SK-N-SH treated with all-trans-retinoic acid at 6 μM for 48 hours (cell line): ENCODE results near the gene IFT122.

Experiments
- ATAC-seq: fragments of 200-7000 bp; cut with Tn5 transposase; 3 replicates; pipeline ENCODE4 v1.9.1; 2020; ENCODE audit warnings: mild to moderate bottlenecking, moderate library complexity
- ARNTL ChIP-seq: fragments of 450-650 bp; formaldehyde crosslinking; IDR thresholded peaks from 2 replicates; pipeline ENCODE4 v1.5.0; 2020; ENCODE audit warnings: low read depth, mild to moderate bottlenecking, moderate library complexity, borderline replicate concordance
- BACH2 ChIP-seq: fragments of 250-450 bp; sonication (Bioruptor Pico); IDR thresholded peaks from 2 replicates; pipeline ENCODE4 v1.9.0; 2021; ENCODE audit warnings: mild to moderate bottlenecking, borderline replicate concordance
- CSDC2 ChIP-seq: fragments of 250-450 bp; sonication (Bioruptor Pico); IDR thresholded peaks from 2 replicates; pipeline ENCODE4 v1.5.0; 2020; ENCODE audit warnings: mild to moderate bottlenecking, moderate library complexity
- ESRRG ChIP-seq: fragments of 250-450 bp; sonication (Bioruptor Pico); IDR thresholded peaks from 2 replicates; pipeline ENCODE4 v1.6.1; 2021; ENCODE audit warnings: mild to moderate bottlenecking
- ISL1 ChIP-seq: fragments of 250-450 bp; sonication (Bioruptor Pico); IDR thresholded peaks from 2 replicates; pipeline ENCODE4 v2.1.2; 2022; ENCODE audit warnings: mild to moderate bottlenecking, moderate library complexity
- OSR1 ChIP-seq: fragments of 250-450 bp; sonication (Bioruptor Pico); IDR thresholded peaks from 2 replicates; pipeline ENCODE4 v1.8.0; 2022; ENCODE audit warnings: moderate library complexity, mild to moderate bottlenecking, inconsistent platforms
- PPARA ChIP-seq: fragments of 250-450 bp; sonication (Bioruptor Pico); IDR thresholded peaks from 2 replicates; pipeline ENCODE4 v1.5.0; 2020; ENCODE audit warnings: mild to moderate bottlenecking, borderline replicate concordance
- RARB ChIP-seq: fragments of 250-450 bp; sonication (Bioruptor Pico); IDR thresholded peaks from 2 replicates; pipeline ENCODE4 v1.8.0; 2021; ENCODE audit warnings: mild to moderate bottlenecking, moderate library complexity
- SNAI2 ChIP-seq: fragments of 250-450 bp; sonication (Bioruptor Pico); IDR thresholded peaks from 2 replicates; pipeline ENCODE4 v1.5.0; 2020; ENCODE audit warnings: mild to moderate bottlenecking, moderate library complexity
- TCF4 ChIP-seq: fragments of 250-450 bp; sonication (Bioruptor Pico); IDR thresholded peaks from 2 replicates; pipeline ENCODE4 v1.8.0; 2021; ENCODE audit warnings: mild to moderate bottlenecking, moderate library complexity, borderline replicate concordance
- TOX ChIP-seq: fragments of 250-450 bp; sonication (Bioruptor Pico); IDR thresholded peaks from 2 replicates; pipeline ENCODE4 v1.8.0; 2021; ENCODE audit warnings: mild to moderate bottlenecking, moderate library complexity, borderline replicate concordance
- ZC3H10 ChIP-seq: fragments of 250-450 bp; sonication (Bioruptor Pico); IDR thresholded peaks from 2 replicates; pipeline ENCODE4 v1.5.1; 2021; ENCODE audit warnings: mild to moderate bottlenecking, moderate library complexity
- ZFP3 ChIP-seq: fragments of 250-450 bp; sonication (Bioruptor Pico); IDR thresholded peaks from 2 replicates; pipeline ENCODE4 v1.5.0; 2020; ENCODE audit warnings: mild to moderate bottlenecking, moderate library complexity
- ZFP30 ChIP-seq: fragments of 450-650 bp; formaldehyde crosslinking; IDR thresholded peaks from 2 replicates; pipeline ENCODE4 v1.5.0; 2022; ENCODE audit warnings: mild to moderate bottlenecking, moderate library complexity
- ZNF565 ChIP-seq: fragments of 450-650 bp; formaldehyde crosslinking; conservative IDR thresholded peaks from 2 replicates; pipeline ENCODE4 v1.5.0; 2020; ENCODE audit warnings: low read depth, mild to moderate bottlenecking, moderate library complexity
- ZNF70 ChIP-seq: fragments of 450-650 bp; formaldehyde crosslinking; IDR thresholded peaks from 2 replicates; pipeline ENCODE4 v1.5.0; 2020; ENCODE audit warnings: mild to moderate bottlenecking, moderate library complexity
- ZNF8 ChIP-seq: fragments of 450-650 bp; formaldehyde crosslinking; IDR thresholded peaks from 2 replicates; pipeline ENCODE4 v1.5.0; 2020; ENCODE audit warnings: mild to moderate bottlenecking, moderate library complexity
- TF ChIP-seq, protein P1 (sequence below): fragments of 250-450 bp; sonication (Bioruptor Pico); IDR thresholded peaks from 2 replicates; pipeline ENCODE4 v1.5.0; 2020; ENCODE audit warnings: mild to moderate bottlenecking, moderate library complexity
- TF ChIP-seq, protein P2 (sequence below): fragments of 250-450 bp; sonication (Bioruptor Pico); IDR thresholded peaks from 2 replicates; pipeline ENCODE4 v1.8.0; 2020; ENCODE audit warnings: mild to moderate bottlenecking, moderate library complexity, borderline replicate concordance
- TF ChIP-seq, protein P3 (sequence below): fragments of 250-450 bp; sonication (Bioruptor Pico); IDR thresholded peaks from 2 replicates; pipeline ENCODE4 v1.8.0; 2021; ENCODE audit warnings: low read depth, mild to moderate bottlenecking, moderate library complexity, borderline replicate concordance
- TF ChIP-seq, protein P4 (sequence below): fragments of 250-450 bp; sonication (Bioruptor Pico); IDR thresholded peaks from 2 replicates; pipeline ENCODE4 v1.5.1; 2020; ENCODE audit warnings: low read depth, mild to moderate bottlenecking, moderate library complexity
- TF ChIP-seq, protein P5 (sequence below): fragments of 250-450 bp; sonication (Bioruptor Pico); IDR thresholded peaks from 2 replicates; pipeline ENCODE4 v1.5.1; 2021; ENCODE audit warnings: mild to moderate bottlenecking, moderate library complexity

Gene IFT122

DNA sequence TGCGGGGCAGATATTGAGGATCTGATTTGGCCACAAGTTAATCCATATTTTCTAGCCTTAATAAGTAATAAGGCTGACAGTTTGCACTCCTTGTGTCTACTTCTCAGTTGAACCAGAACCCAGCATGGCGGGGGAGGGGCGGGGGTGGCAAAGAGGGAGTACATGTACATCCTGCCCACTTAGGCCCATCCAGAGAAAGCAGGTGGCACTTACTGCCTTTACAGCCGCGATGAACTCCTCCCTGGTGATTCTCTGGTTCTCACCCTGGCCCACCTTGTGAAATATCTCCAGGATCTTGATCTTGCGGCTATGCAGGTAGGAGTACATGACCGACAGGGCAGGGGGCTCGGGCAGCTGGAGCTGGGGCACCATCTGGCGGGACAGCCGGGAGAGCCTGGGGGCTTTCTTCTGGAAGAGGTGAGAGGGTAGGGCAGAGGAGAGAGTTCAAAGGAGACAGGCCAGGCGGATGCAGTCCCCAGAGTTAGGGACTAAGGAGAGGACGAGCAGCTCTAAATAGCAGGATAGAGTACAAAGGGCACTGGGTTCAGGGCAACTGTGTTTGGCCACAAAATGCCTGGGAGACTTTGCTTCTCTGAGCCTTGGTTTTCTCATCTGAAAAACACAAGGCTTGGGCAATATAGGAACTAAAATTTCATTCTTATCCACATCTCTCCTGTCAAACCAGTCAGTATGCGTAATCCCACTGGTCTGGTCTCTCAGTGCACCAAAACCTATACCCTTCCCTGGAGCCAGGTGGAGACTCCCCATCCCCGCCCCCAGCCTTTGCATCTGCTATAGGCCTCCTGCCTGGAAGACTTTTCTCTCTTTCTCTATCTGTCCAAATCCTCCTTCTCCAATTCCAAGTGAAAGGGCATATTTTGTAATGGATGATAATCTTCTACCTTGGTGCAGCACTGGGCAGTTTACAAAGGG is 21.7 kb upstream of the IFT122 start (continued):
- TF ChIP-seq, protein P1, sequence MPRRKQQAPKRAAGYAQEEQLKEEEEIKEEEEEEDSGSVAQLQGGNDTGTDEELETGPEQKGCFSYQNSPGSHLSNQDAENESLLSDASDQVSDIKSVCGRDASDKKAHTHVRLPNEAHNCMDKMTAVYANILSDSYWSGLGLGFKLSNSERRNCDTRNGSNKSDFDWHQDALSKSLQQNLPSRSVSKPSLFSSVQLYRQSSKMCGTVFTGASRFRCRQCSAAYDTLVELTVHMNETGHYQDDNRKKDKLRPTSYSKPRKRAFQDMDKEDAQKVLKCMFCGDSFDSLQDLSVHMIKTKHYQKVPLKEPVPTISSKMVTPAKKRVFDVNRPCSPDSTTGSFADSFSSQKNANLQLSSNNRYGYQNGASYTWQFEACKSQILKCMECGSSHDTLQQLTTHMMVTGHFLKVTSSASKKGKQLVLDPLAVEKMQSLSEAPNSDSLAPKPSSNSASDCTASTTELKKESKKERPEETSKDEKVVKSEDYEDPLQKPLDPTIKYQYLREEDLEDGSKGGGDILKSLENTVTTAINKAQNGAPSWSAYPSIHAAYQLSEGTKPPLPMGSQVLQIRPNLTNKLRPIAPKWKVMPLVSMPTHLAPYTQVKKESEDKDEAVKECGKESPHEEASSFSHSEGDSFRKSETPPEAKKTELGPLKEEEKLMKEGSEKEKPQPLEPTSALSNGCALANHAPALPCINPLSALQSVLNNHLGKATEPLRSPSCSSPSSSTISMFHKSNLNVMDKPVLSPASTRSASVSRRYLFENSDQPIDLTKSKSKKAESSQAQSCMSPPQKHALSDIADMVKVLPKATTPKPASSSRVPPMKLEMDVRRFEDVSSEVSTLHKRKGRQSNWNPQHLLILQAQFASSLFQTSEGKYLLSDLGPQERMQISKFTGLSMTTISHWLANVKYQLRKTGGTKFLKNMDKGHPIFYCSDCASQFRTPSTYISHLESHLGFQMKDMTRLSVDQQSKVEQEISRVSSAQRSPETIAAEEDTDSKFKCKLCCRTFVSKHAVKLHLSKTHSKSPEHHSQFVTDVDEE (CRISPR knock-in tag), result no peak
- TF ChIP-seq ZNF565 (CRISPR knock-in tag), result no peak
- no peak for TF ChIP-seq CSDC2 (CRISPR knock-in tag)

DNA sequence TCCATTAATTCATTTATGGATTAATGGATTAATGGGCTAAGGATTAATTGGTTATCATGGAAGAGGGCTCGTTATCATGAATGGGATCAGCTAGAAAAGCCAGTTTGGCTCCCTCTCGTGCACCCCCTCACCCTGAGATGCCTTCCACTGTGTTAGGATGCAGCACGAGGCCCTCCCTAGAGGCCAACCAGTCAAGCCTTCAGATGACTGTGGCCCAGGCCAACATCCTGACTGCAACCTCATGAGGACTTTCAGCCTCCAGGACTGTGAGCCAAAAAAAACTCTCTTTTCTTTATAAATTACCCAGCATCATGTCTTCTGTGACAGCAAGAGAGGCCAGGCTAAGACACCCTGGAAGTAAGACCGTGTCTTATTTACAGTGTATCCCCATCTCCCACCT is 20.5 kb upstream of the IFT122 start:
- TF ChIP-seq OSR1 (CRISPR knock-in tag) (no peak), ISL1 (CRISPR knock-in tag) (no peak), CSDC2 (CRISPR knock-in tag) (no peak), ESRRG (CRISPR knock-in tag) (no peak), ARNTL (CRISPR knock-in tag) (no peak), PPARA (CRISPR knock-in tag) (no peak), ZFP3 (CRISPR knock-in tag) (no peak), ZFP30 (CRISPR knock-in tag) (no peak), SNAI2 (no peak), ZNF8 (no peak), RARB (CRISPR knock-in tag) (no peak), TOX (CRISPR knock-in tag) (no peak), ZNF70 (no peak), ZC3H10 (CRISPR knock-in tag) (no peak), TCF4 (CRISPR knock-in tag) (no peak), BACH2 (CRISPR knock-in tag) (no peak)
- TF ChIP-seq, protein P2, sequence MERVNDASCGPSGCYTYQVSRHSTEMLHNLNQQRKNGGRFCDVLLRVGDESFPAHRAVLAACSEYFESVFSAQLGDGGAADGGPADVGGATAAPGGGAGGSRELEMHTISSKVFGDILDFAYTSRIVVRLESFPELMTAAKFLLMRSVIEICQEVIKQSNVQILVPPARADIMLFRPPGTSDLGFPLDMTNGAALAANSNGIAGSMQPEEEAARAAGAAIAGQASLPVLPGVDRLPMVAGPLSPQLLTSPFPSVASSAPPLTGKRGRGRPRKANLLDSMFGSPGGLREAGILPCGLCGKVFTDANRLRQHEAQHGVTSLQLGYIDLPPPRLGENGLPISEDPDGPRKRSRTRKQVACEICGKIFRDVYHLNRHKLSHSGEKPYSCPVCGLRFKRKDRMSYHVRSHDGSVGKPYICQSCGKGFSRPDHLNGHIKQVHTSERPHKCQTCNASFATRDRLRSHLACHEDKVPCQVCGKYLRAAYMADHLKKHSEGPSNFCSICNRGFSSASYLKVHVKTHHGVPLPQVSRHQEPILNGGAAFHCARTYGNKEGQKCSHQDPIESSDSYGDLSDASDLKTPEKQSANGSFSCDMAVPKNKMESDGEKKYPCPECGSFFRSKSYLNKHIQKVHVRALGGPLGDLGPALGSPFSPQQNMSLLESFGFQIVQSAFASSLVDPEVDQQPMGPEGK (CRISPR knock-in tag), result no peak
- TF ChIP-seq, protein P3, sequence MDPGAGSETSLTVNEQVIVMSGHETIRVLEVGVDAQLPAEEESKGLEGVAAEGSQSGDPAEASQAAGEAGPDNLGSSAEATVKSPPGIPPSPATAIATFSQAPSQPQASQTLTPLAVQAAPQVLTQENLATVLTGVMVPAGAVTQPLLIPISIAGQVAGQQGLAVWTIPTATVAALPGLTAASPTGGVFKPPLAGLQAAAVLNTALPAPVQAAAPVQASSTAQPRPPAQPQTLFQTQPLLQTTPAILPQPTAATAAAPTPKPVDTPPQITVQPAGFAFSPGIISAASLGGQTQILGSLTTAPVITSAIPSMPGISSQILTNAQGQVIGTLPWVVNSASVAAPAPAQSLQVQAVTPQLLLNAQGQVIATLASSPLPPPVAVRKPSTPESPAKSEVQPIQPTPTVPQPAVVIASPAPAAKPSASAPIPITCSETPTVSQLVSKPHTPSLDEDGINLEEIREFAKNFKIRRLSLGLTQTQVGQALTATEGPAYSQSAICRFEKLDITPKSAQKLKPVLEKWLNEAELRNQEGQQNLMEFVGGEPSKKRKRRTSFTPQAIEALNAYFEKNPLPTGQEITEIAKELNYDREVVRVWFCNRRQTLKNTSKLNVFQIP (CRISPR knock-in tag), result no peak
- TF ChIP-seq, protein P4, sequence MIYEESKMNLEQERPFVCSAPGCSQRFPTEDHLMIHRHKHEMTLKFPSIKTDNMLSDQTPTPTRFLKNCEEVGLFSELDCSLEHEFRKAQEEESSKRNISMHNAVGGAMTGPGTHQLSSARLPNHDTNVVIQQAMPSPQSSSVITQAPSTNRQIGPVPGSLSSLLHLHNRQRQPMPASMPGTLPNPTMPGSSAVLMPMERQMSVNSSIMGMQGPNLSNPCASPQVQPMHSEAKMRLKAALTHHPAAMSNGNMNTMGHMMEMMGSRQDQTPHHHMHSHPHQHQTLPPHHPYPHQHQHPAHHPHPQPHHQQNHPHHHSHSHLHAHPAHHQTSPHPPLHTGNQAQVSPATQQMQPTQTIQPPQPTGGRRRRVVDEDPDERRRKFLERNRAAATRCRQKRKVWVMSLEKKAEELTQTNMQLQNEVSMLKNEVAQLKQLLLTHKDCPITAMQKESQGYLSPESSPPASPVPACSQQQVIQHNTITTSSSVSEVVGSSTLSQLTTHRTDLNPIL (CRISPR knock-in tag), result no peak
- TF ChIP-seq, protein P5, sequence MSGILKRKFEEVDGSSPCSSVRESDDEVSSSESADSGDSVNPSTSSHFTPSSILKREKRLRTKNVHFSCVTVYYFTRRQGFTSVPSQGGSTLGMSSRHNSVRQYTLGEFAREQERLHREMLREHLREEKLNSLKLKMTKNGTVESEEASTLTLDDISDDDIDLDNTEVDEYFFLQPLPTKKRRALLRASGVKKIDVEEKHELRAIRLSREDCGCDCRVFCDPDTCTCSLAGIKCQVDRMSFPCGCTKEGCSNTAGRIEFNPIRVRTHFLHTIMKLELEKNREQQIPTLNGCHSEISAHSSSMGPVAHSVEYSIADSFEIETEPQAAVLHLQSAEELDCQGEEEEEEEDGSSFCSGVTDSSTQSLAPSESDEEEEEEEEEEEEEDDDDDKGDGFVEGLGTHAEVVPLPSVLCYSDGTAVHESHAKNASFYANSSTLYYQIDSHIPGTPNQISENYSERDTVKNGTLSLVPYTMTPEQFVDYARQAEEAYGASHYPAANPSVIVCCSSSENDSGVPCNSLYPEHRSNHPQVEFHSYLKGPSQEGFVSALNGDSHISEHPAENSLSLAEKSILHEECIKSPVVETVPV (CRISPR knock-in tag), result no peak
- TF ChIP-seq, all 23 proteins: peak for 0
- no peak for ATAC-seq
